ENCODE results near the gene DLL4.
A peak's percentile ranks its signal among the peaks of the same experiment; 100 is the strongest.

The DLL4 gene

DNA sequence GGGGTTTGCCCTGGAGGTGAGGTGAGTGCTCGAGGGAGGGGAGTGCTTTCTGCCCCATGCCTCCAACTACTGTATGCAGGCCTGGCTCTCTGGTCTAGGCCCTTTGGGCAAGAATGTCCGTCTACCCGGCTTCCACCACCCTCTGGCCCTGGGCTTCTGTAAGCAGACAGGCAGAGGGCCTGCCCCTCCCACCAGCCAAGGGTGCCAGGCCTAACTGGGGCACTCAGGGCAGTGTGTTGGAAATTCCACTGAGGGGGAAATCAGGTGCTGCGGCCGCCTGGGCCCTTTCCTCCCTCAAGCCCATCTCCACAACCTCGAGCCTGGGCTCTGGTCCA is 9.4 kb downstream of the DLL4 start:
- Mint-ChIP-seq H3K36me3 (ENCODE audit: low read depth) (no peaks in the 10 kb centered on the region), H3K27me3 (no peaks in the 10 kb centered on the region), H3K27ac (no peak overlapping the region), H3K9me3 (no peaks in the 10 kb centered on the region), H3K4me3 (no peak overlapping the region), H3K4me1 (peaks cover 26% of the 10 kb centered on the region)
- DNase-seq = no peak
- no peak for ATAC-seq

DNA sequence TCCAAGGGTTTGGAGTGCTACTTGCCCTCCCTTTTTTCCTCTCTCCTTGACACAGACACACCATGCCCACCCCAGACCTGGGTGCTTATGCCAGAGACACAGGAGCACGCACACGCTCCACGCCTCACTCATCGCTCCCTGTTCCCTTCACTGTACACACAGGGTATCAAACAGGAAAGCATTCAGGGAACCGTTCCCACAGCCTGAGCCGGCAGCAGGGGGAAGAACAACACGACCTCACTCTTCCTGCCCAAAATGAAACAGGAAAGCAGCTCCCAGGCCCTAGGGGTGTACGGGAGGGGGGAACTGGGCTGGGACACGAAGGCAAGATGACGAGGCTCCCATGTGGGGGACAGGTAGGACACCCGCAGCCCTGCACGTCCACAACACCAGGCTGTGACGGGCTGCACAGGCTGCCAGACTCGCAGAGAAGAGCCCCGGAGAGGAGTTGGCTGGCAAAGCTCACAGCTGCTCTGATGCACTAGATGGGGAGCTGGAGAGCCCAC is 11.2 kb downstream of the DLL4 start:
- peak overlapping the region; percentile 53 for H3K4me3 Mint-ChIP-seq
- ATAC-seq (no peak), DNase-seq (no peak)
- peaks cover 27% of the 10 kb centered on the region for H3K4me1 Mint-ChIP-seq
- H3K9me3 Mint-ChIP-seq = no peaks in the 10 kb centered on the region
- no peaks in the 10 kb centered on the region for H3K27me3 Mint-ChIP-seq
- no peaks in the 10 kb centered on the region for H3K36me3 Mint-ChIP-seq (ENCODE audit: low read depth)
- H3K27ac Mint-ChIP-seq = peak overlapping the region; percentile 43

DNA sequence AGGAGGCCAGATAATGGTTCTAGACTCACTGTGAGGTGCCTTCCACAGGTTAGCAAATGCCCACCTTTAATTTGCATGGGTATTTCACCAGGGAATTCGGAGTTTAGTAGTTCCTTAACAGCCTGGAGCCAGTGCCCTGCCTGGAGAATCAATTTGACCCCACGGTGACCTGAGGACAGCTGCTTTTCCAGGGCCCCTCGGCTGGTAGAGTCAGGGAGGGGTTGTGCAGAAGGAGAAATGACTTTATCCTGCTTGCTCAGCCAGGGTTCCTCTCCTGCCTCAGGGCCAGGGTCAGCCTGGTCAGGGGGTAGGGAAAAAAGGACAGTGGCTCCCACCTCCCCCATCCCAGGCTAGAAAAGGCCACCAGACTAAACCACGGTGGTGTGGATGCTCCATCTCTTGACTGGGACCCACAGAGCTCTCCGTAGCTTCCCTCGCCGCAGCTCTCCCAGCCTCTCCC is 12.0 kb downstream of the DLL4 start:
- ATAC-seq (no peak), DNase-seq (no peak)
- no peaks in the 10 kb centered on the region for H3K27me3 Mint-ChIP-seq
- H3K36me3 Mint-ChIP-seq (ENCODE audit: low read depth) = no peaks in the 10 kb centered on the region
- peaks cover 27% of the 10 kb centered on the region for H3K4me1 Mint-ChIP-seq
- no peaks in the 10 kb centered on the region for H3K9me3 Mint-ChIP-seq
- peak overlapping the region; percentile 83 for H3K27ac Mint-ChIP-seq
- peak overlapping the region; percentile 56 for H3K4me3 Mint-ChIP-seq

DNA sequence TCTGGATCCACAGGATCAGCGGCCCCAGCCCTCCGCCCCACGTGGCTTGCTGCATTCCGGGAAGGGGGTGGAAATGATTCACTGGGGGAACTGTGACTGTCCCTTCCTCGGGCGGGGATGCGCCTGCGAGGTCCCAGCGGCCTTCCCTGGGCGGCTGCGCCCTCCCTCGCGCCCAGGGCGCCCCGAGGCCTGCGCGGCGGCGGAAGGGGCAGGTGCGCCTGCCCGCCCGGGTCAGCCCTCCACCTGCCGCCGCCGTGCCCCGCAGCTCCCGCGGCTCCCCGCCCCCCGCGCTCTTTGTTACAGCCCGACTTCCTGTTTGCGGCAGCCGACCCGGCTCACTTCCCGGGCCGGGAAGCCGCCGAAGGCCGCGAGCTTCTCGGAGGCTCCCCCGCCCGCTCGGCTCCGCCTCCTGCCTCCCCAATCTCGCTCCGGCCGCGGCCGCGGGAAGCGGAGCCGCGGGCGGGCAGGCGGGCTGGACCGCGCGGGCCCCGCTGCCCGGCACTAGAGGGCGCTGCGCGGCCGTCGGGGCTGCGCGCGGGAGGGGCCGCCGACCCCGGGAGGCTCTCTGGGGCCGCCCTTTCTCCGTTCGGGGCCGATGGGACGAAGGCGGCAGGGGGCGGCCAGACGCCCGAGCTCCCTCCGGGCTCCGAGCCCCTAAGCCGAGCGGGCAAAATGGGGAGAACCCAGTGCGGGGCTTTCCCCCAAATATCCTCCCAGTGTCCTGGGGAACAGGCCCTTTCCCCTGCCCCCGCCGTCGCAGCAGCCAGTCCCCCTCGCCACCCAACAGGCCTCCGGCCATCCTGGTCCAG is 12.6 kb downstream of the DLL4 start:
- H3K9me3 Mint-ChIP-seq = no peaks in the 10 kb centered on the region
- no peaks in the 10 kb centered on the region for H3K36me3 Mint-ChIP-seq (ENCODE audit: low read depth)
- H3K4me1 Mint-ChIP-seq = peaks cover 27% of the 10 kb centered on the region

DNA sequence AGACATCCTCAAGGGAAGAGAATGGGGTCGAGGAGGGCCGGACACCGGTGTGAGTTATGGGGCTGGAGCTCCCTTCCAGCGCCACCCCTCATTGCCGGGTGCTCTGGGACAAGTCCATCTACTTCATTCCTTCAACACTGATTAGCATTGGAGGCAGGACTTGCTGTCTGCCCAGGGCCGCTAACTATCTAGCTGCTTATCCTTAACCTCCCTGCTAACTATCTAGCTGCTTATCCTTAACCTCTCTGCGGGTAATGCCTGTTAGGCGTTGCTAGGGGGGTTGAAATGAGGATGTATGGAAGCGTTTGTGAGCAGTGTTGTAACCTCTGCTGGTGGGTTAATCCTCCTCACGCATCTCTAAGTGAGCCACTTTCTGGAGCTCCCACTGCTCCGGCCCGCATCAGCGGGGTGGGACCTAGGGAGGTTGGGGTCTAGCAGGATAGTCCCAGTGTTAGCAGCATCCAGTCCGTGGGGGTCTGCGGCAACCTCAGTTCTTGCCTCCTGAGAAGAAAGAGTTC is 13.3 kb downstream of the DLL4 start:
- no peaks in the 10 kb centered on the region for H3K27me3 Mint-ChIP-seq
- H3K4me1 Mint-ChIP-seq = peaks cover 27% of the 10 kb centered on the region
- H3K36me3 Mint-ChIP-seq (ENCODE audit: low read depth) = no peaks in the 10 kb centered on the region
- no peaks in the 10 kb centered on the region for H3K9me3 Mint-ChIP-seq
- DNase-seq (no peak), ATAC-seq (no peak)
- peak overlapping the region; percentile 77 for H3K4me3 Mint-ChIP-seq
- peak overlapping the region; percentile 56 for H3K27ac Mint-ChIP-seq

More for the DNA sequence above, 12.6 kb downstream of the DLL4 start:
- peak overlapping the region; percentile 83 for H3K27ac Mint-ChIP-seq
- peak overlapping the region; percentile 77 for H3K4me3 Mint-ChIP-seq
- peak; percentile 79 for ATAC-seq
- DNase-seq = peak; percentile 74
- H3K27me3 Mint-ChIP-seq = no peaks in the 10 kb centered on the region

DNA sequence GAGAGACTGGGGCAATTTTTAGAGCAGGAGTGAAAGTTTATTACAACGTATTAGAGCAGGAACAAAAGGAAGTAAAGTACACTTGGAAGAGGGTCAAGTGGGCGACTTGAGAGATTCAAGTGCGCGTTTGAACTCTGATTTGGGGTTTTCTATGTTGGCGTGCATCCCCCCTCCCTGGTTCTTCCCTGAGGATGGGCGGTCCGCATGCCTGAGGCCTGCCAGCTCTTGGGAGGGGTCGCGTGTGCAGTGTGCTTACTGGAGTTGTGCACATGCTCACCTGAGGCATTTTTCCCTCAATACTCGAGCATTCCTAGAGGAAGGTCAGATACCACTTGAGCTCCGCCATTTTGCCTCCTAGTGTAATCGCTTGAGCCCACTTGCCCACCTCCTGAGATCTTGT is 13.7 kb downstream of the DLL4 start:
- no peaks in the 10 kb centered on the region for H3K9me3 Mint-ChIP-seq
- peak overlapping the region; percentile 56 for H3K27ac Mint-ChIP-seq
- peak overlapping the region; percentile 77 for H3K4me3 Mint-ChIP-seq
- ATAC-seq (no peak), DNase-seq (no peak)
- no peaks in the 10 kb centered on the region for H3K27me3 Mint-ChIP-seq
- no peaks in the 10 kb centered on the region for H3K36me3 Mint-ChIP-seq (ENCODE audit: low read depth)
- peaks cover 27% of the 10 kb centered on the region for H3K4me1 Mint-ChIP-seq

DNA sequence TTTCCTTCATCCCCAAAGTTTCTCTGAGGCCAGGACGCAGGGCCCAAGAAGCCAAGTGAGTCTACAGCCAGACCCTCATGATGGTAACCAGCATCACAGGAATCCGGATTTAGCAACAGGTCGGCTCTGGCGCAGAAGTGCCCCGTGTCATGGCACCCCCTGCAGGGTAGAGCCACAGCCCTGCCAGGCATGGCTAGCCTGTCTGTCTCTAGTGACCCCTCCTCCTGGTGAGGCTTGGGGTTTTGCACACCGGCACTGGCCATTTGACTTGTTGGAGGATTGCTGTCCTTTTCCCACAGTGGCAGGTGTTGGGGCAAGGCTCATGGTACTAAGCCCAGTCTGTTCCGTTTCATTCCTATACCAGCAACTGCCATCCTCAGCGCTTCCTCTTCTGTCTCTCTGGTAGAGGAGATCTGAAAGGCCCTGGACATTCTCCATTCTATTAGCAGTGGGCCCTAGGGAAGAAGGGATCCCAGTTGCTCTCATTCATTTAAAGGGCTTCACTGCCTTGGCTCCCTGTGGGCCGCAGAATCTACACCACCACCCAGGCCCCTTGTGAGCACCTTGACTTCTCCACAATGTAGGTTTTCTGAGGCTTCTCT is 14.7 kb downstream of the DLL4 start:
- Mint-ChIP-seq H3K4me3 (no peak overlapping the region), H3K36me3 (ENCODE audit: low read depth) (no peaks in the 10 kb centered on the region), H3K27ac (no peak overlapping the region), H3K4me1 (peaks cover 27% of the 10 kb centered on the region), H3K27me3 (no peaks in the 10 kb centered on the region), H3K9me3 (no peaks in the 10 kb centered on the region)
- no peak for DNase-seq
- ATAC-seq = no peak

DNA sequence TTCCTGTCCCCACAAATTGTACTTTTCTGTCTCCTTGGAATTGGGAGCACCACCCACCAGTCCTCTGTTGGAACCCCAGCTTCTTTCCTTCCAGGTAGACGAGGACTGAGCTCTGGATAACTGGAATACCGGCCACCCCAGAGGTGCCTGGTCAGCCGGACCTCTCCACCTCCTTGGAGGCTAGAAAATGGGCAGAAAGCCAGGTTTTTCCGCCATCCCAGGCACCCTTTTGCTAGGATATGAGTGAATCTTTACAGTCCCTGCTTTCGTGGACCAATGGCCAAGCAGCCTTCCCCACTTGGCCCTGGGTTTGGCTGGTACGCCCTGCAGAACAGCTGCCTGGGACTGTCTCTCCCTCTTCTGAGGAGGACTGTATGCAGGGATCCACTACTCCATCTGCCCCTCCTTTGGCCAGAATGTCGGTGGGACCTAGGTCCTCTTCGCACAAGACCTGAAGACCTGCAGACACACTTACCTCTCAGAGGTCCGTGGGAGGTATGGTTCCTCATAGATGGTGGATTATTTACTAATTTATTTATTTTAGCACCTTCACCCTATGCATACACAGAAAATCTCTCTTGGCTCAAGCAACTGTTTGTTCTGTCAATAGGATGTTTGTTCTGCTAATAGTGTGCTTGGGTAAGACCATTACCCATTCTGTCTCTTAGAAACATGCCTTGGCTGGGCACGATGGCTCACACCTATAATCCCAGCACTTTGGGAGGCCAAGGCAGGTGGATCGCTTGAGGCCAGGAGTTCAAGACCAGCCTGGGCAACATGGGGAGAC is 15.6 kb downstream of the DLL4 start:
- H3K27me3 Mint-ChIP-seq = no peaks in the 10 kb centered on the region
- ATAC-seq = no peak
- no peak overlapping the region for H3K27ac Mint-ChIP-seq
- no peaks in the 10 kb centered on the region for H3K9me3 Mint-ChIP-seq
- H3K36me3 Mint-ChIP-seq (ENCODE audit: low read depth) = no peaks in the 10 kb centered on the region
- DNase-seq = no peak
- no peak overlapping the region for H3K4me3 Mint-ChIP-seq
- H3K4me1 Mint-ChIP-seq = peaks cover 27% of the 10 kb centered on the region

DNA sequence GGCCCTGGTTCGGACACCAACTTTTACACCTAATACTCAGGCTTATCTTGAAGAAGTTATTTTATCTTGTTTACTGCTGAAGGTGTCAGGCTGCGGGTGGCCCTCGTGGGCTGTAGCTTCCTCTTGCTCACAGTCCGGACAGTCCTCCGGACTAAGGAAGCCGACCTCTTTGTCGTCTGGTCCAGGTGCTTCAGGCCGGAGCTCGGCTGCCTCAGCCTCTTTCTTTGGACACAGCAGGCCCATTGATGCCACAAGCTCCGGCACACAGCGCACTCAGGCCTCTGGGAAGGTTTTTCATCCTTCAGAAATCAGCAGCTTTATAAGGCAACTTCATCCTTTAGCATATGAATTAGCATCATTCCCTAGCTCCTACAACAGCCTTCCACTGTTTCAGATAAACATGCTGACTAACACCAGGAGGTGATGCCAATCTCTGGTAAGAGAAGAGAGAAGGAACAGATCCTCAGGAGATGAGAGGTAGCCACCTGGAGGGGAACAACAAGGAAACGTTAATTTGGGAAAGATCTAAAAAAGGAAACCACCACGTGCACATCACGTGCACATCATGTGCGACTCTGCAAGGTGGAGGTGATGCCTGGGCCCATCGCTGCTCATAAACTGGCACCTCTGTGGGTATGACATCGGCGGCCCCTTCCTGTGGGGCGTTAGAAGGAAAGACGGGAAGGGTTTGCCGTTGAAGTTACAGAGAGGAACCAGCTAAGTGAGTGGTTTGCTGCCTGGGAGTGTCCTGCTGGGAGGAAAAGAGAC is 19.8 kb downstream of the DLL4 start:
- Mint-ChIP-seq H3K27ac (no peak overlapping the region), H3K4me3 (no peak overlapping the region), H3K27me3 (no peaks in the 10 kb centered on the region), H3K36me3 (ENCODE audit: low read depth) (peaks cover 5% of the 10 kb centered on the region), H3K4me1 (peaks cover 20% of the 10 kb centered on the region), H3K9me3 (no peaks in the 10 kb centered on the region)
- no peak for ATAC-seq
- DNase-seq = no peak

DNA sequence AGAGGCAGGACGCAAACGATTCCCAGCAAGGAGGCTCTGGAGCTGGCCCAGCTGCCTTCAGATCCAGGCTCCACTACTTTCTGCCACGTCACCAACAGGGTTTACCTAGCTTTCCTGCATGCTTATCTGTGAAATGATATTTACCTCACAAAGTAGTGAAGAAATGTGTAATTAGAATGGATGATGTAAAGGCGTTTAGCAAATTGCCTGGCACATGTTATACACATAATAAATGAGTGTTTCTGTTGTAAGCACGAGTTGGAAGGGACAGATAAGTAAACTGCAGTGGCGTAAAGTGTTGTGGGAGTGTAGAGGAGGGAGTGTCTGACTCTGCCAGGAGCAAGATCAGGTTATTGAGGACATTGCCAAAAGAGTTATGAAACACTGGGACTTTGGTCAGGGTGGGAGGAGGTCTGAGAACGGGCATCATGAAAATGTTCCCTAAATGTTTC is 20.6 kb downstream of the DLL4 start:
- H3K27ac Mint-ChIP-seq = no peak overlapping the region

DNA sequence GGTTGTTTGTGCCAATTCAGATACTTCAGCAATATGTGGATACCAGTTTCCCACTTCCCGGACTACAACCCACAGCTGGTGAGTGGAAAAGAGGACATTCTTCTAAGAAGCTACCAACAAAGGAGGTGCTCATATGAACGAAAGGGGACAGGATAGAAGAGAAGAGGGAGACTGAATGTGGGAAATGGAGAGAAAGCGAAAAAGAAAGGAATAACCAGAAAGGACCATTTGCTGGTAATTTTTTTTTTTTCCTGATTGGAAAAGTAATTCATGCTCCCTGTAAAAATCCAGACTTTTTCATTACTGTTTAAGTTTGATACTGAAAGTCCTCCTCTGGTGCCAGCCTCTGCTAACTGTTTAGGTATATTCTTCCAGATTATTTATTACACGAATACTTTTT is 22.6 kb downstream of the DLL4 start:
- Mint-ChIP-seq H3K27ac (peak overlapping the region; percentile 96), H3K9me3 (no peaks in the 10 kb centered on the region), H3K4me3 (peak overlapping the region; percentile 88), H3K4me1 (peaks cover 41% of the 10 kb centered on the region), H3K27me3 (no peaks in the 10 kb centered on the region), H3K36me3 (ENCODE audit: low read depth) (peaks cover 26% of the 10 kb centered on the region)
- no peak for DNase-seq
- ATAC-seq = no peak

More for the DNA sequence above, 20.6 kb downstream of the DLL4 start:
- DNase-seq = no peak
- ATAC-seq = no peak
- Mint-ChIP-seq H3K4me1 (peaks cover 28% of the 10 kb centered on the region), H3K36me3 (ENCODE audit: low read depth) (peaks cover 14% of the 10 kb centered on the region), H3K4me3 (no peak overlapping the region), H3K9me3 (no peaks in the 10 kb centered on the region), H3K27me3 (no peaks in the 10 kb centered on the region)

DNA sequence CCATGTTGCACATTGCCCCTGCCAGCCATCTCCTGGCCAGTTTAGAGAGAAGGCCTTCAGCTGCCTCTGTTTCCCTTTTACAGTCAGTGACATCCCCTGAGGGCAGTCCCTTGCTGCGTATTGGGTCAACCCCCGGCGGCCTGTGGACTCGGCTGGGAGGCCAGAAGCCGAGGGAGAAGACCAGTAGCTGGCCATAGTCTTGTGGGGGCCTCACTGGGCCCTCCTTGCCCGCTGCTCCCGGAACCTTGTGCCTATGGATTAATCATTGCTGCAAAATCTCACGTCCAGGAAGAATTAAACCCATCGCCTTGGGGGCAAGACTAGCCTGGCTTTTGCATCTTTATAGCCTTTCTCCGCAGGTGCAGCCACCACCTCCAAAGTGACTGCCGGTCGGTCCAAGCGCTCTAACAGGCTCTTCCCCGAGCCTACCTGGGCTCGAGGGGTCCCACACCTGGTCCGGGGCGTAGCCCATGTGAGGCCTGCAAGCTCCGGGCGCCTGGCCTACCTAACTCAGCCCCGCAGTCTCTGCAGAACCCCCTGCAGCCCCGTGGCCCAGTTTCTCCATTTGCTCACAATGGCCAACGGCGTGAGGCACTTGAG is 23.3 kb downstream of the DLL4 start:
- peak overlapping the region; percentile 96 for H3K27ac Mint-ChIP-seq
- DNase-seq = no peak
- H3K4me3 Mint-ChIP-seq = peak overlapping the region; percentile 88
- H3K9me3 Mint-ChIP-seq = no peaks in the 10 kb centered on the region
- peaks cover 26% of the 10 kb centered on the region for H3K36me3 Mint-ChIP-seq (ENCODE audit: low read depth)
- no peak for ATAC-seq
- peaks cover 41% of the 10 kb centered on the region for H3K4me1 Mint-ChIP-seq
- no peaks in the 10 kb centered on the region for H3K27me3 Mint-ChIP-seq

DNA sequence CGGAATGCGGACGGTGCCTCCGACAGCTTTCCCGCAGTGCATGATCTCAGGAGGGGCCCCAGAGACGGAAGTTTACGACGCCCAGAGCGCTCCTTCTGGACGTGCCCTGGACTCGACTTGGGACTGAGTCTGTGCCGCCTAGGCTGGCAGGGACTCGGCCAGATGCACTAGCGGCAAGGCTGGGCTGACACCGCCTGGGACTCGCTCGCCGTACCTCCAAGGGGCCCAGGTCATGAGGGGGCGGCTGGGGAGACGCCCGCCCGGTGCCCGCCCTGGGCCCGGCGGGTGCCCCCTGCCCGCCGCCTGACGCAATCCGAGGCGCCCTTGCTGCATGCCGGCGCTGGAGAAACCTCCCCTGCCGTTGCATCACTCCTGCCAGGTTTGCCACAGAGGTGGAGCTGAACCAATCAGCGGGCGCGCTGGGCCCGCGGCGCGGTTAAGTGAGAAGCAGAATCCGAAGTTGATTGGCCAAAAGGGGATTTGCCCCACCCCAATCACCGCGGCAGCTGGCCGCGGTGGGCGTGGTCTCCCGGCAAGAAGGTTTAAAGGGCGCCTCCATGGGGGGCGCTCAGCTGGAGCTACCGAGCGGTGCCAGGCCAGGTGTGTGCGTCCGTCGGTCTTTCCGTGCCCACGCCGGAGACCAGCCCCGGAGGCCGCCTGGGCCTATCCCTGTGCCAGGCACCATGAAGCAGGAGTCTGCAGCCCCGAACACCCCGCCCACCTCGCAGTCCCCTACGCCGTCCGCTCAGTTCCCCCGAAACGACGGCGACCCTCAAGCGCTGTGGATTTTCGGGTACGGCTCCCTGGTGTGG is 24.0 kb downstream of the DLL4 start, which contains the start of gene CHAC1:
TSS of gene CHAC1 (plus strand) at position 571 of the 812 bp plus-strand sequence. CDS start at position 684, 113 bp downstream.
- DNase-seq (peak; percentile 97), ATAC-seq (peak; percentile 95)
- H3K27me3 Mint-ChIP-seq = no peaks in the 10 kb centered on the region
- H3K36me3 Mint-ChIP-seq (ENCODE audit: low read depth) = peaks cover 28% of the 10 kb centered on the region
- peaks cover 41% of the 10 kb centered on the region for H3K4me1 Mint-ChIP-seq
- H3K4me3 Mint-ChIP-seq = peak within 1 kb of the TSS; percentile 88
- no peaks in the 10 kb centered on the region for H3K9me3 Mint-ChIP-seq
- peak within 1 kb of the TSS; percentile 96 for H3K27ac Mint-ChIP-seq

Data from activated naive CD8-positive, alpha-beta T cell treated with anti-CD3 and anti-CD28 coated beads, Interleukin-2, amount 50 U/mL, for 24 hours (primary cell).